Measurements from ENCODE around the gene PHACTR3.
"Not testable (repeated sequence)": the region's sequence is repeated elsewhere in the genome, so short reads cannot be mapped to it uniquely, and the experiment has no call there.

The PHACTR3 gene

DNA sequence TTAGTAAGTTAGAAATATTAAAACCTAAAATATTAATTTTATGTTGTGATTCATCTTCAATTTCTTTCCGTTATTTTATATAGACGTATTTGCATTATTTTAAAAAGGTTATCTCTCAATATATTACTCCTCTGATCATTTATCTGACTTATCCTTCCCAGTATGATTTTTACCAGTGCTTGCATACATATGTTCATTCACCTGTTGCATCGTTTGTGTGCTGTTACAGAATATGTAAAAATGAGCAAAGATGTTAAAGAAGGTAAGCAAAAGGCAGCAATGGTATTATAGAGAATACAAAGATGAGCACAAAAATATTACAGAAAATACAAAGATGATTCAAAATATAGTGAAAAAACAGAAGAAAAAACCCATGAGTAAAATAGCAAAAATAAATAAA, 280.2 kb downstream of the PHACTR3 start:
- in situ Hi-C loops (cut with HindIII; ENCODE audit: low sequenced_read_pairs): no loop called here
- no peak overlapping the region for H3K4me3 ChIP-seq (ENCODE audit: low read depth, low read length)
- no peak for DNase-seq (ENCODE audit: low read depth)
- TF ChIP-seq, protein P1, sequence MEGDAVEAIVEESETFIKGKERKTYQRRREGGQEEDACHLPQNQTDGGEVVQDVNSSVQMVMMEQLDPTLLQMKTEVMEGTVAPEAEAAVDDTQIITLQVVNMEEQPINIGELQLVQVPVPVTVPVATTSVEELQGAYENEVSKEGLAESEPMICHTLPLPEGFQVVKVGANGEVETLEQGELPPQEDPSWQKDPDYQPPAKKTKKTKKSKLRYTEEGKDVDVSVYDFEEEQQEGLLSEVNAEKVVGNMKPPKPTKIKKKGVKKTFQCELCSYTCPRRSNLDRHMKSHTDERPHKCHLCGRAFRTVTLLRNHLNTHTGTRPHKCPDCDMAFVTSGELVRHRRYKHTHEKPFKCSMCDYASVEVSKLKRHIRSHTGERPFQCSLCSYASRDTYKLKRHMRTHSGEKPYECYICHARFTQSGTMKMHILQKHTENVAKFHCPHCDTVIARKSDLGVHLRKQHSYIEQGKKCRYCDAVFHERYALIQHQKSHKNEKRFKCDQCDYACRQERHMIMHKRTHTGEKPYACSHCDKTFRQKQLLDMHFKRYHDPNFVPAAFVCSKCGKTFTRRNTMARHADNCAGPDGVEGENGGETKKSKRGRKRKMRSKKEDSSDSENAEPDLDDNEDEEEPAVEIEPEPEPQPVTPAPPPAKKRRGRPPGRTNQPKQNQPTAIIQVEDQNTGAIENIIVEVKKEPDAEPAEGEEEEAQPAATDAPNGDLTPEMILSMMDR (IDR thresholded peaks at IDR 0.05; ENCODE audit: low read depth, low read length, missing control alignments): no peak

DNA sequence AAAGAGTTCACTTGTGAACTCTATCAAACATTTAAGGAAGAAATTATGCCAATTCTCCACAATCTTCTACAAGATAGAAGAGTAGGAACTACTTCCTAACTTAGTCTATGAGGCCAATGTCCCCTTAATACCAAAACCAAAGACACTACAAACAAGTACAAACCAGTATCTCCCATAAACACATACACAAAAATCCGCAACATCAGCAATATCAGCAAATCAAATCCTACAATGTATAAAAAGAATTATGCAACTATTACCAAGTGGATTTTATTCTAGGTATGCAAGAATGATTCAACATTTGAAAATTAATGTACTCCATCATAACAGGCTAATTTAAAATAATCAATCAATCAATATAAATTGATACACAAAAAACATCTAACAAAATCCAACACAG, 283.7 kb downstream of the PHACTR3 start:
- H3K4me3 ChIP-seq (ENCODE audit: low read depth, low read length): no peak overlapping the region
- TF ChIP-seq, protein P1 (IDR thresholded peaks at IDR 0.05; ENCODE audit: low read depth, low read length, missing control alignments): no peak
- in situ Hi-C loops (cut with HindIII; ENCODE audit: low sequenced_read_pairs): no loop called here
- no peak for DNase-seq (ENCODE audit: low read depth)

DNA sequence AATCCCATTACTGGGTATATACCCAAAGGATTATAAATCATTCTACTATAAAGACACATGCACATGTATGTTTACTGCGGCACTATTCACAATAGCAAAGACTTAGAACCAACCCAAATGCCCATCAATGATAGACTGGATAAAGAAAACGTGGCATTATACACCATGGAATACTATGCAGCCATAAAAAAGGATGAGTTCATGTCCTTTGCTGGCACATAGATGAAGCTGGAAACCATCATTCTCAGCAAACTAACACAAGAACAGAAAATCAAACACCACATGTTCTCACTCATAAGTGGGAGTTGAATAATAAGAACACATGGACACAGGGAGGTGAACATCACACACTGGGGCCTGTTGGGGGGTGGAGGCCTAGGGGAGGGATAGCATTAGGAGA, 285.7 kb downstream of the PHACTR3 start:
- H3K4me3 ChIP-seq (ENCODE audit: low read depth, low read length); DNase-seq (ENCODE audit: low read depth); in situ Hi-C loops (cut with HindIII; ENCODE audit: low sequenced_read_pairs): not testable (repeated sequence)

DNA sequence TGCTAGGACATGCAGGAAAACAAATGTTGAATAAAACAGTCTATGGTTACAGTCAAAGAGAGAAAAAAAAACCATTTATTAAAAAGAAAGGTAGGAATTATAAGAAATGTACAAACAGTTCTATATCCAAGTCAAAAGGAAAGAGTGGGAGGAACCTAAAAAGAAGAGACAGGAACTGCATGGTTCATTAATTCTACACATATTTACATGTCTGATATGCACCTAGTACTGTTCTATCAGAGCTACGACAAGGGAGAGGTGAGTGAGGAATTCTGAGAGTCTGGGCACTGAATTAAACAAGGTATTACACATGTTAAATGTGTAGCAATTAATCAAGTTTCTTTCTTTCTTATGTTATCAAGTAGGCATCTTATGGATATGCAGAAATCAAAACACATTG, 287.2 kb downstream of the PHACTR3 start:
- TF ChIP-seq, protein P1 (IDR thresholded peaks at IDR 0.05; ENCODE audit: low read depth, low read length, missing control alignments): no peak
- DNase-seq (ENCODE audit: low read depth): no peak
- in situ Hi-C loops (cut with HindIII; ENCODE audit: low sequenced_read_pairs): no loop called here
- no peak overlapping the region for H3K4me3 ChIP-seq (ENCODE audit: low read depth, low read length)

DNA sequence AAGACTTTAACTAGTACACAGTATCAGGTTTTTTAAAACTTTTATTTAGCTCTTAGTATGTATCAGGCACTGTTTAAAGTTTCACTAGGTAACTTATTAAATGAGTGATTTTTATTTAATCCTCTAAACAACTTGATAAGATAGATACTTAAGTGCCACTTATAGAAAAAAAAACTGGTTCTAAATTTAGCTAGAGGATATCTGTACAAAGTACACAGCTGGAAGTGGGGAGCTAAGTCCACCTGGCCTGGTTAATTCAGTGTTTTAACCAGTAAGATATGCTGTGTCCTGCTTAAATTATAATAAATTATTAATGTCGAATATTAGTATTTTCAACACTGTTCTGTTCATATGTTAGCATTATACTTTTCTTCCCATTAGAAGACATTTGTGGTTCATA, 291.6 kb downstream of the PHACTR3 start:
- DNase-seq (ENCODE audit: low read depth): no peak
- H3K4me3 ChIP-seq (ENCODE audit: low read depth, low read length): no peak overlapping the region
- TF ChIP-seq, protein P1 (IDR thresholded peaks at IDR 0.05; ENCODE audit: low read depth, low read length, missing control alignments): no peak
- in situ Hi-C loops (cut with HindIII; ENCODE audit: low sequenced_read_pairs): no loop called here
